GM18868 (cell line): Measurements from ENCODE around the gene TNS3.
"Not testable (repeated sequence)": the region's sequence is repeated elsewhere in the genome, so short reads cannot be mapped to it uniquely, and the experiment has no call there.

Experiments
- ATAC-seq: cut with Tn5 transposase; IDR thresholded peaks from one replicate; pipeline ENCODE4 v1.9.1; 2021; ENCODE audit warnings: mild to moderate bottlenecking, moderate library complexity; ENCODE audit not compliant: unreplicated experiment

Gene TNS3

DNA sequence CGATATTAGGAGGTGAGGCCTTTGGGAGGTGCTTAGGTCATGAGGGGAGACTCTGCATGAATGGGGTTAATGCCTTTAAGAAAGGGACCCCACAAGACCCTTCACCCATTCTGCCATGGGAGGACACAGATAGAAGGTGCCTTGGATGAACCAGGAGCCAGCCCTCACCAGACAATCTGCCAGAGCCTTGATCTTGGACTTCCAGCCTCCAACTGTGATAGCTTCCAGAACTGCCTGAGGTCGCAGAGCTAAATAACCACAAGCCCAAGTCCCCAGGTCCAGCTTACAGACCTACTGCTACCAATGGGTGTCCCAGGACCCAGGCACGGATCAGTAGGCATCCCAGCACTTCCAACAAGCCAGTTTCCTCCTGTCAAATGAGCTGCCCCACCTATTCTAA, 37.5 kb downstream of the TNS3 start:
- no peak for ATAC-seq

DNA sequence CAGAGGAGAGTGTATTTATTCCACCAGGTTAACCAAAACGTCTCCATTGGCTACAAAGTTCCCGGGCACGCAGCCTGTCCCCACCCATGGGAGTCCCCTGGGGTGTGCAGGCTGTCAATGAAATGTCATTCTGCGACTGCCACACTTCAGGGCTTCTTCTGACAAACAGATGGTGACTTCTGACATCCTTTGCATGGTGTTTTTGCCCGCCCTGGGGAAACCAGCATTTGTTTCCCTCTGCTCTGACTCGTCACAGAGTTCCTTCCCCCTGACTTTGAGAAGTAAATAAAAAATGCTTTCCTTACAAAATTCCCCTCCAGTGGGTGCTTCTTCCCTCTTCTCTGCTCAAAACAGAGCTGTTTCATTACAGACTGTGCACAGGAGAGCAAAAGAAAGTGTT, 38.2 kb downstream of the TNS3 start:
- peak; percentile 68 for ATAC-seq

- no peak for ATAC-seq
Measured at GRCh38 chr7:47543056-47543455, 38.9 kb downstream of the TNS3 start.

DNA sequence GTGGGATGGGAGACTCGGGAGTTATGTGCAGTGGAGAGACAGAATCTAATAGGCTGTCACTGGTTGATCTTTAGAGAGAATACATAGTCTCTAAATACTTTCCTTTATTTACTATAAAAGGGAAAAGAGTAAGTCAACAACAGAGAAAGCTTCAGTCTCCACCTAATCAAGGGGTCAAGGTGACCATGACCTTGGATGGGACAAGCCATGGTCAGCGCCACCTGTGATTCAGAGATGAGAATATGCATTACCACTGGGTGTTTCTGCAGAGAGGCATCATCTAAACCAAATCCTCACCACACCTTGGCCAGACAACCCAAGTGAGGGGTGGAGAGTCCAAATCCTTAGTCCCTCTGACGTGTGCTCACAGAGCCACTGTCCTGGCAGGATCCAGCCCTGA, 39.9 kb downstream of the TNS3 start:
- ATAC-seq: no peak

DNA sequence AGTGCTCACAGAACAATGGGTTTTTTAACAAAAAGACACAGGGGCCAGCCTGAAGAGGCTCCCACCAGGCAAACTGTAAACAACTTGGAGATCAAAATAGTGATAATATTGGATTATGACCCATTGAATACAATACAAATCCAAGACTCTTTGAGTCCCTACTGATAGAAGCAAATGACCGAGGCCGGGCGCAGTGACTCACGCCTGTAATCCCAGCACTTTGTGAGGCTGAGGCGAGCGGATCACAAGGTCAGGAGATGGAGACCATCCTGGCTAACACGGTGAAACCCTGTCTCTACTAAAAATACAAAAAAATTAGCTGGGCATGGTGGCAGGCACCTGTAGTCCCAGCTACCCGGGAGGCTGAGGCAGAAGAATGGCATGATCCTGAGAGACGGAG, 40.4 kb downstream of the TNS3 start:
- ATAC-seq: not testable (repeated sequence)

- no peak for ATAC-seq
Measured at GRCh38 chr7:47540387-47541350, 41.2 kb downstream of the TNS3 start.

- ATAC-seq: no peak
Measured at GRCh38 chr7:47540053-47540386, 41.9 kb downstream of the TNS3 start.

- no peak for ATAC-seq
Measured at GRCh38 chr7:47539398-47540052, 42.4 kb downstream of the TNS3 start.

GRCh38 chr7:47538846-47539311, 43.0 kb downstream of the TNS3 start:
- ATAC-seq: no peak

DNA sequence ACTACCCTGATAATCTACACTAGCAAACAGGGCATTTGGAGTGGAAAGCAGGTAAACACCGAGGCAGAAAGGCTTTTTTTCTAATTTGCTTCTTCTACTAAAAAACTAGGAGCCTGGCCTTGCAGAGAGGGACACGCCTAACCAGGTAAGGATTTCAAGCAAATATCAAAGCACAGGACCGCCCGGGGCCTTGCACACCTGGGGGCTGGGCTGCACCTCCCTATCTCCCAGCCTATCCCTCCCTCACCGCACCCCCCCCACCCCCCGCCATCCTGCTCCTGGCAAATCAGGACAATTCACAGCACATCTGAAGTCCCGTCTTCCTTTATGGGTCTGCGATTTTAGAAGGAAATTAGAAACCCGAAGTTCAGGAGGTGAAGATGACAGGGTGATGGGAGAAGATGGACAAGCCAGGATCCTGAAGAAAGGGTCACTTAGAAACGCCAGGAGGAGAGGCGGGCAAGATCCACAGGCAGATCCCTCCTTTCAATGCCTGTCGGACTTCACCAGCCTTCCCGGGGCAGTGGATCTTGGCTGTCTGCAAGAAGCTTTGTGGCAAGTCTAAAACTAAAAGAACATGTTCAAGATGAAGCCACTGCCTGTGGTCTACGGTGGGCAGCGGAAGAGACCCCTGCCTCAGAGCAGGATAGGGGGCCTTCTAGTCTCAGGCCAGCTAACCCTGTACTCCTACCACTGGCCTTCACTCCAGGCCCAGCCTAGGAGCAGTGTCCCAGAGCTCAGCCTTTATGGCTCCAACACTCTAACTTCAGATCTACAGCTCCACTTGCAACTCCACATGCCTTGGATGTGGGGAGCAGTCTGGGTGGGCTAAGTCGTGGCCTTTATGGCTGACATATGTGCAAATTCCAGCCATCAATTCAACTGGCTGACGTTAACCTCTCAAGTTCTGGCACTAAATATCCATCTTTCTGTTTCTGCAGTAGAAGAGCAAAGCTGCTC, 43.9 kb downstream of the TNS3 start:
- ATAC-seq: no peak

- ATAC-seq: no peak
Measured at GRCh38 chr7:47536661-47537611, 45.0 kb downstream of the TNS3 start.

- no peak for ATAC-seq
Measured at GRCh38 chr7:47535704-47536628, 45.9 kb downstream of the TNS3 start.

- ATAC-seq: no peak
Measured at GRCh38 chr7:47535035-47535703, 46.7 kb downstream of the TNS3 start.

DNA sequence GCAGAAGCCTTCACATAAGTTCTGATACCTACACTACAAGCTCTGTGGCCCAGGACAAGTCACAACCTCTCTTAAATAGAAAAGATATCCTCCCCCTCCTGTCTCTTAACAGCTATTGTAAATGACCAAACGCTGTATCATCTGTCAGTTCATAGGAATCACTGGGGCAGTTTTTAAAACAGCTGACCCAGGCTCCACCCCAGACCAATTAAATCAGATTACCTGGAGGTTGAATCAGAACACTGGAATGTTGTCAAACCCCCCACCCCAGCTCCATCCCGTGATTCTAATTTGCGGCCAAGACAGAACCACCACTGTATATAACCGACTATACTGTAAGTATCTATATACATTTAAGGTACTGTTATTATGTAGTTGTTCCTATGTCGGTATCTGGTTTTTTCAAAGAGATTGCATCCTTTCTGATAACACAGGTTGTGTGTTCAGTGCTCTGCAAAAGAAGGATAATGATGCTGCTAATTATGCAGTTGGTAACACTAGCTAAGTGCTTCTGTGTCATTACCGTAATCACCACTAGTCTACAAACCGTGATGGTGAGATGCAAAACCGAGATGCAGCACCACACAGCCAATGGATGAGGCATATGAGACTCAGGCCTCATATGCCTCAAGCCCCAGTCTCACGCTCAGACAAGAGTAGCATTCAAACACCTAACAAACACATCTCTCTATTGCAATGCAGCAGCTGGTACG, 47.4 kb downstream of the TNS3 start:
- no peak for ATAC-seq

DNA sequence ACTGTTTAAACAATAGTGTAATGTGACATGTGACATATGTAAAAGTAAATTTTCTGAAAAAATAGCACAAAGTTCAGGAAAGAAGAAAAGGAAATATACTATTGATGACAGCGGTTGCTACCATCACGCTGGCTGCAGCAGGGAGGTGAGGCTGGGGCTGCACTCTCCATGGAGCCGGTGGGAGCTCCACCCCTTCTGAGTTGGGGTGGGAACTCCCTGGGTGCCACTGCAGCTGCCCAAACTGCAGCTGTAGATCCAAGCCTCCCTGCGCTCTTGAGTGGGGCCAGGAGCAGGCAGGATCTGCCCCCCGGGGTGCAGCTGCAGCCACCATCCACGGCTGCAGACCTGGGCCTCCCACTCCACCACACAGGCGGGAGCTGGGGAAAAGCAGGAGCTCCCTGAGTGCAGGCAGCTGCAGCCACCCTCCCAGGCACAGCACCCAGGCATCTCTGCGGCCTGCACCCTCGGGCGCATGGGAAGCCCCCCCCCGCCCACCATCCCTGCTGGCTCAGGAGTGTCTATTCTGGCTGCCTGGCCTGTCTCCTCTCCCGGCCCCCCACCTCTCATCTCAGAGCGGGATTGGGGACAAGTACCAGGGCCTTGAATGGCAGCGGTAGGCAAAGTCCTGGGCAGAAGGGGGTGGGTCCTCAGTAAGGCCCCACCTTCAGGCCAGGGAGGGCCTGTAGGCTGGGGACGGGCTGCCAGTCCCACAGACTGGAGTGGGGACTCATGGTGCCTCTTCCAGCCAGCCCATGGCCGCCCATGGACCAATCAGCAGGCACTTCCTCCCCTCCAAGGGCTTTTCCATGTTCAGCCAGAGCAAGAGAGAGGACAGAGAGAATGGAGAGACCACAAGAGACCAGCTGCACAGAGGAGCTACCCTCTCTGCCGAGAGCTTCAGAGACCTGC, 50.1 kb downstream of the TNS3 start:
- no peak for ATAC-seq

DNA sequence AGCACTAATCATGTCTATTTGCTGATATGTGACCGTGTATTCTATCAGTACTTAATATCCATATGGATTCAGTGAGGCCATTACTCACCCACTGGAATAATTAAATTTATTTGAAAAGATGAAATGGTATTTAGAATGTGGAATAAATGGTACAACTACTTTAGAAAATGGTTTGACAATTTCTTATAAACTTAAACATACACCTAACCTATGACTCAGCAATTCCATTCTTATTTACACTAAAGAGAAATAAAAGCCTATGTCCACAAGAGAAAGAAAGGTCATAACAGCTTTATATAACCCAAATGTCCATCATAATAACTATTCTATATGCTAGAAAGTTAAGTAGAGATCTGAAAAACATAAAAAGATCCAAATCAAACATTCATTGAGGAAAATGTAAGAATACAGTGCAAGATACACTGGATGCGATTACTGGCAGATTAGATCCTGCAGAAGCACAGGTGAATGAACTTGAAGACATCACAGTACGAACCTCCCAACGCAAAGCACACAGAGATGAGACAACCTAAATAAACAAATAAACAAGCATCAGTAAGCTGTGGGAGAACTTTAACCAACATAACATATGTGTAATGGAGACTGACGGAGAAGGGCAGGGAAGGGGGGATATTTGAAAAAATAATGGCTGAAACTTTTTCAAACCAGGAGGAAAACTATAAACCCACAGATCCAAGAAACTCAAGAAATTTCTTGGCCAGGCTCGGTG, 51.9 kb downstream of the TNS3 start:
- no peak for ATAC-seq
